GM12873 (cell line): ENCODE results near the gene BARD1.

ENCODE experiments used
- CTCF ChIP-seq: IDR thresholded peaks from 2 replicates; pipeline ENCODE4 v1.5.1; 2012; ENCODE audit warnings: low read depth, mild to moderate bottlenecking, moderate library complexity, low read length, control low read depth; ENCODE audit not compliant: insufficient read depth; ENCODE audit errors: missing control alignments

BARD1 gene

GRCh38 chr2:214800180-214800579 is 9.3 kb downstream of the BARD1 start:
- TF ChIP-seq CTCF = no peak

GRCh38 chr2:214796911-214797310 is 12.6 kb downstream of the BARD1 start:
- TF ChIP-seq CTCF = no peak

- TF ChIP-seq CTCF = no peak
Measured at GRCh38 chr2:214782671-214783070, 26.8 kb downstream of the BARD1 start.

DNA sequence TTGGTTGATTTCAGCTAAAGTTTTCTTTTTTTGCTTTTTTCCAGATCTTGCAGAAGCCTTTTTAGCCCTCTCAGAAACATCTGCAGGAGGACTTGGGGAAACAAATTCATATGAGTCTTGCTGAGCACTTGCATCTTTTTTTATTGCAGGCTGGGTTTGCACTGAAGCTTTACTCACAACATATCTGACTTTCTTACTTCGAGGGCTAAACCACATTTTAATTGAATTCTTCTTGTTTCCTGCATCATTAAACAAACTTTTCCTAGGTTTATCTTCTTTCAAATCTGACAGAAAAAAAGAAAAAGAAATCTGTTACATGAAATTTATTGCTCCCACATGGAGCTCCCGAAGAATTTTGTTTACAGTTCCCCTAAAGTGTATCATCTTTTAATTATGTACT is 28.3 kb downstream of the BARD1 start:
- no peak for TF ChIP-seq CTCF

DNA sequence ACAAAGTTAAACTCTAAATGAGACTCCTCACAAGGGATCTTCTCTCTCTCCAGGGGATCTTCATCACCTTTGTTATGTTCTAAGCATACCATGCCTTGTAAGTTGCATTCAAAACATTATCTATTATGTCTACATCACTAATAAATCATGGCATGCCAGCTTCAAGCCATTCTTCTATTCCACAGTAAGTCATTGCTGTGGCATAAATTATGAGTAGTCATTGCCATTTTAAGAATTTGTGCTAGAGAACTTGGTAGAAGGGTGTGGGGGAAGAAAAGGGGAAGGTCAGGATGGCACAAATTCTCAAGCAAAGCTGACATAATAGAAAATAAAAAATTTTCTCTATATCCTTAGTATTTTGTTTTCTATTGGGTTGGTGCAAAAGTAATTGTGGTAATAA is 33.5 kb downstream of the BARD1 start:
- no peak for TF ChIP-seq CTCF

GRCh38 chr2:214774108-214774507 is 35.4 kb downstream of the BARD1 start:
- TF ChIP-seq CTCF = no peak

- TF ChIP-seq CTCF = no peak
Measured at GRCh38 chr2:214772443-214773015, 37.0 kb downstream of the BARD1 start.
